ENCODE results near the gene ZC3H7B.

DNA sequence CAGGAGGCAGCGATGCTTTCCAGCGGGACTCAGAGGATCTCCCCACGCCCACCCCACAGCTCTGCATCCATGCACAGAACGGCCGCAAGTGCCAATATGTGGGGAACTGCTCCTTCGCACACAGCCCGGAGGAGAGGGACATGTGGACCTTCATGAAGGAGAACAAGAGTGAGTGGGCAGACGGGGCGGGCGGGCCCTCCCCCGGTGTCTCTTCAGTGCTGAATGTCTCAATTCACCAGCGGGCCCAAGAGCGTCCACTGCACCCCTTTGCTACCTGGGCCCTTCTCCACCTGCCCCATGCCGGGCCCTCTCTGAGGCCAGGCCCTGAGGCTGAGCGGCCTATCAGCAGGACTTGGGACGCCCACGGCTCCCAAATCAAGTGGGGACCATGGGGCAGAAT, 54.6 kb downstream of the ZC3H7B start:
- no peak for TF ChIP-seq EZH2 (IDR thresholded peaks at IDR 0.05; ENCODE audit: low read depth)
- TF ChIP-seq, protein P1, sequence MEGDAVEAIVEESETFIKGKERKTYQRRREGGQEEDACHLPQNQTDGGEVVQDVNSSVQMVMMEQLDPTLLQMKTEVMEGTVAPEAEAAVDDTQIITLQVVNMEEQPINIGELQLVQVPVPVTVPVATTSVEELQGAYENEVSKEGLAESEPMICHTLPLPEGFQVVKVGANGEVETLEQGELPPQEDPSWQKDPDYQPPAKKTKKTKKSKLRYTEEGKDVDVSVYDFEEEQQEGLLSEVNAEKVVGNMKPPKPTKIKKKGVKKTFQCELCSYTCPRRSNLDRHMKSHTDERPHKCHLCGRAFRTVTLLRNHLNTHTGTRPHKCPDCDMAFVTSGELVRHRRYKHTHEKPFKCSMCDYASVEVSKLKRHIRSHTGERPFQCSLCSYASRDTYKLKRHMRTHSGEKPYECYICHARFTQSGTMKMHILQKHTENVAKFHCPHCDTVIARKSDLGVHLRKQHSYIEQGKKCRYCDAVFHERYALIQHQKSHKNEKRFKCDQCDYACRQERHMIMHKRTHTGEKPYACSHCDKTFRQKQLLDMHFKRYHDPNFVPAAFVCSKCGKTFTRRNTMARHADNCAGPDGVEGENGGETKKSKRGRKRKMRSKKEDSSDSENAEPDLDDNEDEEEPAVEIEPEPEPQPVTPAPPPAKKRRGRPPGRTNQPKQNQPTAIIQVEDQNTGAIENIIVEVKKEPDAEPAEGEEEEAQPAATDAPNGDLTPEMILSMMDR (conservative IDR thresholded peaks at IDR 0.05): no peak

All from PC-9 (cell line).